HepG2 (cell line): Measurements from ENCODE around the gene SLC44A4. TPM values are rescaled to one million over a fixed set of nuclear protein-coding genes. Genes with fewer than 3 reads are reported as not detected.

Experiments
- ATF7 ChIP-seq, 2 experiments: fragments of 450-650 bp in 1 of 2; sonication (generic) in 1 of 2; formaldehyde crosslinking in 1 of 2; IDR thresholded peaks; 2 replicates each; pipeline versions ENCODE4 v1.4.0 to v1.6.1; 2016 to 2020; ENCODE audit warnings: antibody characterized with exemption in 1 of 2, mild to moderate bottlenecking in 1 of 2, missing genetic modification reagents in 1 of 2
- FOXC1 ChIP-seq: sonication (generic); formaldehyde crosslinking; IDR thresholded peaks from 2 replicates; pipeline ENCODE4 v1.8.0; 2022; ENCODE audit warnings: mild to moderate bottlenecking, missing genetic modification reagents, borderline replicate concordance
- KDM6A ChIP-seq: IDR thresholded peaks from 2 replicates; pipeline ENCODE4 v1.6.1; 2016; ENCODE audit warnings: low read depth
- MXI1 ChIP-seq: IDR thresholded peaks from 3 replicates; pipeline ENCODE4 v1.6.1; 2012; ENCODE audit warnings: low read depth, low read length, inconsistent platforms, borderline replicate concordance
- NFRKB ChIP-seq: fragments of 450-650 bp; IDR thresholded peaks from 2 replicates; pipeline ENCODE4 v1.6.1; 2017
- NONO ChIP-seq, 2 experiments: fragments of 450-650 bp in 1 of 2; sonication (generic) in 1 of 2; formaldehyde crosslinking in 1 of 2; IDR thresholded peaks in 1 of 2; conservative IDR thresholded peaks in 1 of 2; 2 replicates each; pipeline versions ENCODE4 v1.6.1 to v1.8.0; 2017 to 2022; ENCODE audit warnings: mild to moderate bottlenecking in 1 of 2, missing genetic modification reagents in 1 of 2, moderate library complexity in 1 of 2
- NR2F6 ChIP-seq, 2 experiments: IDR thresholded peaks; 2 replicates each; pipeline ENCODE4 v1.6.1; 2016; ENCODE audit warnings: antibody characterized with exemption in 1 of 2, mild to moderate bottlenecking in 1 of 2
- PITX1 ChIP-seq: sonication (generic); formaldehyde crosslinking; IDR thresholded peaks from 2 replicates; pipeline ENCODE4 v1.5.1; 2020; ENCODE audit warnings: mild to moderate bottlenecking, missing genetic modification reagents
- RELA ChIP-seq: sonication (generic); formaldehyde crosslinking; IDR thresholded peaks from 2 replicates; pipeline ENCODE4 v1.4.0; 2020; ENCODE audit warnings: missing genetic modification reagents
- TCF12 ChIP-seq, 2 experiments: fragments of 450-650 bp in 1 of 2; sonication (generic) in 1 of 2; formaldehyde crosslinking in 1 of 2; IDR thresholded peaks; 2 replicates each; pipeline versions ENCODE4 v1.6.1 to v1.8.0; 2017 to 2022; ENCODE audit warnings: antibody characterized with exemption in 1 of 2, mild to moderate bottlenecking in 1 of 2, missing genetic modification reagents in 1 of 2, moderate library complexity in 1 of 2
- polyA plus RNA-seq, 8 experiments: library from polyadenylated mRNA; depleted of rRNA in 3 of 8; stranded (reverse) in 7 of 8; unstranded in 1 of 8; fragments of >200 nt; fragmentation: Illumina TruSeq in 4 of 8; extraction: Trizol in 4 of 8; gene quantifications; 2 replicates each; pipeline versions ENCODE4 v1.2.1 to v1.2.3, GENCODE V29; 2011 to 2016; ENCODE audit warnings: low read depth in 4 of 8, missing spikeins in 1 of 8, mixed read lengths in 1 of 8; ENCODE audit not compliant: insufficient read depth in 1 of 8
- total RNA-seq, 5 experiments: library from RNA; depleted of rRNA; stranded (reverse); fragments of >200 nt; fragmentation: Illumina TruSeq; extraction: Trizol; gene quantifications; 2 replicates each; pipeline ENCODE4 v1.2.3, GENCODE V29; 2016; ENCODE audit warnings: low read depth in 1 of 5
- TF ChIP-seq, protein P1 (sequence below): sonication (generic); formaldehyde crosslinking; IDR thresholded peaks from 2 replicates; pipeline ENCODE4 v1.4.0; 2020; ENCODE audit warnings: missing genetic modification reagents
- TF ChIP-seq, protein P2 (sequence below): sonication (generic); formaldehyde crosslinking; IDR thresholded peaks from 2 replicates; pipeline ENCODE4 v1.8.0; 2022; ENCODE audit warnings: missing genetic modification reagents, mild to moderate bottlenecking, borderline replicate concordance
- TF ChIP-seq, protein P3 (sequence below): sonication (generic); formaldehyde crosslinking; IDR thresholded peaks from 2 replicates; pipeline ENCODE4 v1.8.1; 2023; ENCODE audit warnings: mild to moderate bottlenecking, moderate library complexity, missing genetic modification reagents
- TF ChIP-seq, protein P4 (sequence below): sonication (generic); formaldehyde crosslinking; IDR thresholded peaks from 2 replicates; pipeline ENCODE4 v1.5.0; 2020; ENCODE audit warnings: mild to moderate bottlenecking, missing genetic modification reagents
- TF ChIP-seq, protein P5 (sequence below): sonication (generic); formaldehyde crosslinking; IDR thresholded peaks from 2 replicates; pipeline ENCODE4 v1.5.0; 2020; ENCODE audit warnings: mild to moderate bottlenecking, missing genetic modification reagents

SLC44A4 gene
- total and polyA plus RNA-seq, 2 of the 13 experiments (the other 11 are each of a cell fraction or from before 2014, with no cell fraction given), result 3.5 to 5.9 TPM

DNA sequence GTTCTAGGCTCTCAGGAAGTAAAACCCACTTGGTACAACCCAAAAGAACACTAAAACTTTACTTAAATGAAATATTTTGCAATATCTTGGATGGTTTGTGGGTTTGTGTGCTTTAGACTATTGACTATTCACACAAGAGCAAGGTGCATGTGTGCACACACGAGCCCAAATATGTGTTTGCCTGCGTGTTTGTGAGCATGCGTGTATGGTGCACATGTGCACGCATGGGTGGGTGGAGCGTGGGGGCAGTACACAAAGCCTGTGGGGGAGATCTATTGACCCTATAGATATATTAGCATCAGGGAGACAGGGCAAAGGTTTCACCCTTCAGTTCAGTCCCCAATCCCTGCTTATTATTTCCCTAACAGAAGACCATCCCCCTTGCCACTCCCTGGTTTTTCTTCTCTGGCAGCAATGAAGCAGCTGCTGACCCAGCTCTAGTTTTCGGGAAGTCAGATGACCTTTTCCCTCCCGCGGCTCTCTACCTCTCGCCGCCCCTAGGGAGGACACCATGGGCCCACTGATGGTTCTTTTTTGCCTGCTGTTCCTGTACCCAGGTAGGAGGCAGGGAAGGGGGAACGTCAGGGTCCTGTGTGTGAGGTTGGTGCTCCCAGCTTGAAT, 48.6 kb upstream of the SLC44A4 start, which contains the start of gene C2 (continued):
- TF ChIP-seq NONO (IDR thresholded peaks at IDR 0.05) (no peak), NONO (CRISPR knock-in tag; conservative IDR thresholded peaks at IDR 0.05) (peak; percentile 95), RELA (CRISPR knock-in tag) (no peak), NFRKB (no peak), TCF12 (IDR thresholded peaks at IDR 0.05) (no peak), TCF12 (CRISPR knock-in tag; IDR thresholded peaks at IDR 0.05) (peak; percentile 76; the same call in 1 of the 2 replicates), MXI1 (peak; percentile 93; the same call in 2 of the 3 replicates), PITX1 (CRISPR knock-in tag) (peak; percentile 77; the same call in 1 of the 2 replicates), KDM6A (CRISPR knock-in tag) (peak; percentile 97), NR2F6 (IDR thresholded peaks at IDR 0.05) (peak; percentile 80), NR2F6 (CRISPR knock-in tag; IDR thresholded peaks at IDR 0.05) (peak; percentile 93), ATF7 (IDR thresholded peaks at IDR 0.05) (no peak), ATF7 (CRISPR knock-in tag; IDR thresholded peaks at IDR 0.05) (peak; percentile 63; the same call in 1 of the 2 replicates), FOXC1 (CRISPR knock-in tag) (peak; percentile 67; the same call in 1 of the 2 replicates)
- TF ChIP-seq, protein P1, sequence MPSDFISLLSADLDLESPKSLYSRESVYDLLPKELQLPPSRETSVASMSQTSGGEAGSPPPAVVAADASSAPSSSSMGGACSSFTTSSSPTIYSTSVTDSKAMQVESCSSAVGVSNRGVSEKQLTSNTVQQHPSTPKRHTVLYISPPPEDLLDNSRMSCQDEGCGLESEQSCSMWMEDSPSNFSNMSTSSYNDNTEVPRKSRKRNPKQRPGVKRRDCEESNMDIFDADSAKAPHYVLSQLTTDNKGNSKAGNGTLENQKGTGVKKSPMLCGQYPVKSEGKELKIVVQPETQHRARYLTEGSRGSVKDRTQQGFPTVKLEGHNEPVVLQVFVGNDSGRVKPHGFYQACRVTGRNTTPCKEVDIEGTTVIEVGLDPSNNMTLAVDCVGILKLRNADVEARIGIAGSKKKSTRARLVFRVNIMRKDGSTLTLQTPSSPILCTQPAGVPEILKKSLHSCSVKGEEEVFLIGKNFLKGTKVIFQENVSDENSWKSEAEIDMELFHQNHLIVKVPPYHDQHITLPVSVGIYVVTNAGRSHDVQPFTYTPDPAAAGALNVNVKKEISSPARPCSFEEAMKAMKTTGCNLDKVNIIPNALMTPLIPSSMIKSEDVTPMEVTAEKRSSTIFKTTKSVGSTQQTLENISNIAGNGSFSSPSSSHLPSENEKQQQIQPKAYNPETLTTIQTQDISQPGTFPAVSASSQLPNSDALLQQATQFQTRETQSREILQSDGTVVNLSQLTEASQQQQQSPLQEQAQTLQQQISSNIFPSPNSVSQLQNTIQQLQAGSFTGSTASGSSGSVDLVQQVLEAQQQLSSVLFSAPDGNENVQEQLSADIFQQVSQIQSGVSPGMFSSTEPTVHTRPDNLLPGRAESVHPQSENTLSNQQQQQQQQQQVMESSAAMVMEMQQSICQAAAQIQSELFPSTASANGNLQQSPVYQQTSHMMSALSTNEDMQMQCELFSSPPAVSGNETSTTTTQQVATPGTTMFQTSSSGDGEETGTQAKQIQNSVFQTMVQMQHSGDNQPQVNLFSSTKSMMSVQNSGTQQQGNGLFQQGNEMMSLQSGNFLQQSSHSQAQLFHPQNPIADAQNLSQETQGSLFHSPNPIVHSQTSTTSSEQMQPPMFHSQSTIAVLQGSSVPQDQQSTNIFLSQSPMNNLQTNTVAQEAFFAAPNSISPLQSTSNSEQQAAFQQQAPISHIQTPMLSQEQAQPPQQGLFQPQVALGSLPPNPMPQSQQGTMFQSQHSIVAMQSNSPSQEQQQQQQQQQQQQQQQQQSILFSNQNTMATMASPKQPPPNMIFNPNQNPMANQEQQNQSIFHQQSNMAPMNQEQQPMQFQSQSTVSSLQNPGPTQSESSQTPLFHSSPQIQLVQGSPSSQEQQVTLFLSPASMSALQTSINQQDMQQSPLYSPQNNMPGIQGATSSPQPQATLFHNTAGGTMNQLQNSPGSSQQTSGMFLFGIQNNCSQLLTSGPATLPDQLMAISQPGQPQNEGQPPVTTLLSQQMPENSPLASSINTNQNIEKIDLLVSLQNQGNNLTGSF (CRISPR knock-in tag), result no peak
- TF ChIP-seq, protein P2, sequence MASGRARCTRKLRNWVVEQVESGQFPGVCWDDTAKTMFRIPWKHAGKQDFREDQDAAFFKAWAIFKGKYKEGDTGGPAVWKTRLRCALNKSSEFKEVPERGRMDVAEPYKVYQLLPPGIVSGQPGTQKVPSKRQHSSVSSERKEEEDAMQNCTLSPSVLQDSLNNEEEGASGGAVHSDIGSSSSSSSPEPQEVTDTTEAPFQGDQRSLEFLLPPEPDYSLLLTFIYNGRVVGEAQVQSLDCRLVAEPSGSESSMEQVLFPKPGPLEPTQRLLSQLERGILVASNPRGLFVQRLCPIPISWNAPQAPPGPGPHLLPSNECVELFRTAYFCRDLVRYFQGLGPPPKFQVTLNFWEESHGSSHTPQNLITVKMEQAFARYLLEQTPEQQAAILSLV (CRISPR knock-in tag), result 0 out of 2 replicates have a peak, but pooled peaks have one; percentile 67
- TF ChIP-seq, protein P3, sequence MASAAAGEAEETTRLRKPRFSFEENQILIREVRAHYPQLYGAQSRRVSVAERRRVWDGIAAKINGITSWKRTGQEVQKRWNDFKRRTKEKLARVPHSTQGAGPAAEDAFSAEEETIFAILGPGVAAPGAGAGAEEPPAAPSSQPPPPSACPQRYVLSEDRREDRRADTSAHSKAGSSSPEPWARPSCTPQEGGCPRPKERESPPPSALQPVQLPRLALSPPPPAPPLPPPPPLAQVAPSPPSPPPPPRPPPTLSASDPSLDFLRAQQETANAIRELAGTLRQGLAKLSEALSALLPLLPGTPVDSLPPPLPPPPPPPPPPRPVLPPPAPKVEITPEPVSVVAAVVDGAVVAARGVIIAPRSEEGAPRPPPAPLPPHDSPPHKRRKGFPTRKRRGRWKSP (CRISPR knock-in tag), result peak; percentile 86
- TF ChIP-seq, protein P4, sequence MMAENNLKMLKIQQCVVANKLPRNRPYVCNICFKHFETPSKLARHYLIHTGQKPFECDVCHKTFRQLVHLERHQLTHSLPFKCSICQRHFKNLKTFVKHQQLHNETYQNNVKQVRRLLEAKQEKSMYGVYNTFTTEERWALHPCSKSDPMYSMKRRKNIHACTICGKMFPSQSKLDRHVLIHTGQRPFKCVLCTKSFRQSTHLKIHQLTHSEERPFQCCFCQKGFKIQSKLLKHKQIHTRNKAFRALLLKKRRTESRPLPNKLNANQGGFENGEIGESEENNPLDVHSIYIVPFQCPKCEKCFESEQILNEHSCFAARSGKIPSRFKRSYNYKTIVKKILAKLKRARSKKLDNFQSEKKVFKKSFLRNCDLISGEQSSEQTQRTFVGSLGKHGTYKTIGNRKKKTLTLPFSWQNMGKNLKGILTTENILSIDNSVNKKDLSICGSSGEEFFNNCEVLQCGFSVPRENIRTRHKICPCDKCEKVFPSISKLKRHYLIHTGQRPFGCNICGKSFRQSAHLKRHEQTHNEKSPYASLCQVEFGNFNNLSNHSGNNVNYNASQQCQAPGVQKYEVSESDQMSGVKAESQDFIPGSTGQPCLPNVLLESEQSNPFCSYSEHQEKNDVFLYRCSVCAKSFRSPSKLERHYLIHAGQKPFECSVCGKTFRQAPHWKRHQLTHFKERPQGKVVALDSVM (CRISPR knock-in tag), result peak; percentile 69
- TF ChIP-seq, protein P5, sequence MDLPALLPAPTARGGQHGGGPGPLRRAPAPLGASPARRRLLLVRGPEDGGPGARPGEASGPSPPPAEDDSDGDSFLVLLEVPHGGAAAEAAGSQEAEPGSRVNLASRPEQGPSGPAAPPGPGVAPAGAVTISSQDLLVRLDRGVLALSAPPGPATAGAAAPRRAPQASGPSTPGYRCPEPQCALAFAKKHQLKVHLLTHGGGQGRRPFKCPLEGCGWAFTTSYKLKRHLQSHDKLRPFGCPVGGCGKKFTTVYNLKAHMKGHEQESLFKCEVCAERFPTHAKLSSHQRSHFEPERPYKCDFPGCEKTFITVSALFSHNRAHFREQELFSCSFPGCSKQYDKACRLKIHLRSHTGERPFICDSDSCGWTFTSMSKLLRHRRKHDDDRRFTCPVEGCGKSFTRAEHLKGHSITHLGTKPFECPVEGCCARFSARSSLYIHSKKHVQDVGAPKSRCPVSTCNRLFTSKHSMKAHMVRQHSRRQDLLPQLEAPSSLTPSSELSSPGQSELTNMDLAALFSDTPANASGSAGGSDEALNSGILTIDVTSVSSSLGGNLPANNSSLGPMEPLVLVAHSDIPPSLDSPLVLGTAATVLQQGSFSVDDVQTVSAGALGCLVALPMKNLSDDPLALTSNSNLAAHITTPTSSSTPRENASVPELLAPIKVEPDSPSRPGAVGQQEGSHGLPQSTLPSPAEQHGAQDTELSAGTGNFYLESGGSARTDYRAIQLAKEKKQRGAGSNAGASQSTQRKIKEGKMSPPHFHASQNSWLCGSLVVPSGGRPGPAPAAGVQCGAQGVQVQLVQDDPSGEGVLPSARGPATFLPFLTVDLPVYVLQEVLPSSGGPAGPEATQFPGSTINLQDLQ (CRISPR knock-in tag), result no peak
